ENCODE results near the gene AHCYL1. TPM values are rescaled to one million over a fixed set of nuclear protein-coding genes. Genes with fewer than 3 reads are reported as not detected.
"Not testable (repeated sequence)": the region's sequence is repeated elsewhere in the genome, so short reads cannot be mapped to it uniquely, and the experiment has no call there.

AHCYL1 gene
- total RNA-seq, 1 donor from 2014 or later: 31.6 TPM

DNA sequence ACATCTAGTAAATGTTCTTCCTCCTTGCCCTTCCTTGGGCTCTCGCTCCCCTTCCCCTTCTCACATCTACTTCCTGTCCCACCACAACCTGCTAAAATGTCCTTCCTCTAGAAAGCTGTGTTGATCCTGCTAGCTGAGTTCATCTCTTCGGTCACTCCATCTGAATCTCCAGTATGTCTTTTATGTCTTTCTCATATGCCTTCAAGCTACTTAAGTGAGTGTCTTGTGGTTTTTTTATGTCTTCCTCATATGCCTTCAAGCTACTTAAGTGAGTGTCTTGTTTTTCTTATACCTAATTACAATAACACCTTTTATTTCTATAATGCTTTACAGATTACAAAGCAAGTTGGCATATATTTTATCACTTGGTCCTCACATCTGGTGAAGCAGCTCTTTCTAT is 40.0 kb upstream of the AHCYL1 start:
- DNase-seq (ENCODE audit: low read depth) (no peak), FAIRE-seq (no peak)
- H3K27me3 ChIP-seq (ENCODE audit: control insufficient read depth, insufficient read depth, low read length): no peaks in the 10 kb centered on the region
- no peaks in the 10 kb centered on the region for H3K36me3 ChIP-seq (ENCODE audit: control insufficient read depth, insufficient read depth, low read length)
- TF ChIP-seq, protein P1, sequence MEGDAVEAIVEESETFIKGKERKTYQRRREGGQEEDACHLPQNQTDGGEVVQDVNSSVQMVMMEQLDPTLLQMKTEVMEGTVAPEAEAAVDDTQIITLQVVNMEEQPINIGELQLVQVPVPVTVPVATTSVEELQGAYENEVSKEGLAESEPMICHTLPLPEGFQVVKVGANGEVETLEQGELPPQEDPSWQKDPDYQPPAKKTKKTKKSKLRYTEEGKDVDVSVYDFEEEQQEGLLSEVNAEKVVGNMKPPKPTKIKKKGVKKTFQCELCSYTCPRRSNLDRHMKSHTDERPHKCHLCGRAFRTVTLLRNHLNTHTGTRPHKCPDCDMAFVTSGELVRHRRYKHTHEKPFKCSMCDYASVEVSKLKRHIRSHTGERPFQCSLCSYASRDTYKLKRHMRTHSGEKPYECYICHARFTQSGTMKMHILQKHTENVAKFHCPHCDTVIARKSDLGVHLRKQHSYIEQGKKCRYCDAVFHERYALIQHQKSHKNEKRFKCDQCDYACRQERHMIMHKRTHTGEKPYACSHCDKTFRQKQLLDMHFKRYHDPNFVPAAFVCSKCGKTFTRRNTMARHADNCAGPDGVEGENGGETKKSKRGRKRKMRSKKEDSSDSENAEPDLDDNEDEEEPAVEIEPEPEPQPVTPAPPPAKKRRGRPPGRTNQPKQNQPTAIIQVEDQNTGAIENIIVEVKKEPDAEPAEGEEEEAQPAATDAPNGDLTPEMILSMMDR (IDR thresholded peaks at IDR 0.05; ENCODE audit: insufficient read depth, low read length, severe bottlenecking): no peak
- H3K4me3 ChIP-seq (ENCODE audit: low read depth, low read length): no peak overlapping the region

- no peaks in the 10 kb centered on the region for H3K36me3 ChIP-seq (ENCODE audit: control insufficient read depth, insufficient read depth, low read length)
Observed at GRCh38 chr1:109946511-109946910, 38.1 kb upstream of the AHCYL1 start.

GRCh38 chr1:109947582-109948284 is 36.8 kb upstream of the AHCYL1 start:
- TF ChIP-seq, protein P1 (IDR thresholded peaks at IDR 0.05; ENCODE audit: insufficient read depth, low read length, severe bottlenecking): no peak
- FAIRE-seq (no peak), DNase-seq (ENCODE audit: low read depth) (no peak)
- Histone ChIP-seq H3K4me3 (ENCODE audit: low read depth, low read length) (no peak overlapping the region), H3K36me3 (ENCODE audit: control insufficient read depth, insufficient read depth, low read length) (no peaks in the 10 kb centered on the region), H3K27me3 (ENCODE audit: control insufficient read depth, insufficient read depth, low read length) (no peaks in the 10 kb centered on the region)

More at GRCh38 chr1:109946511-109946910, 38.1 kb upstream of the AHCYL1 start:
- Histone ChIP-seq H3K27me3 (ENCODE audit: control insufficient read depth, insufficient read depth, low read length) (no peaks in the 10 kb centered on the region), H3K4me3 (ENCODE audit: low read depth, low read length) (no peak overlapping the region)
- no peak for DNase-seq (ENCODE audit: low read depth)
- FAIRE-seq: no peak
- TF ChIP-seq, protein P1 (IDR thresholded peaks at IDR 0.05; ENCODE audit: insufficient read depth, low read length, severe bottlenecking): no peak

GRCh38 chr1:109948285-109948630 is 36.3 kb upstream of the AHCYL1 start:
- DNase-seq (ENCODE audit: low read depth): no peak
- TF ChIP-seq, protein P1 (IDR thresholded peaks at IDR 0.05; ENCODE audit: insufficient read depth, low read length, severe bottlenecking): no peak
- FAIRE-seq: no peak

GRCh38 chr1:109950038-109950437 is 34.5 kb upstream of the AHCYL1 start:
- no peak for DNase-seq (ENCODE audit: low read depth)
- Histone ChIP-seq H3K4me3 (ENCODE audit: low read depth, low read length) (no peak overlapping the region), H3K27me3 (ENCODE audit: control insufficient read depth, insufficient read depth, low read length) (no peaks in the 10 kb centered on the region), H3K36me3 (ENCODE audit: control insufficient read depth, insufficient read depth, low read length) (no peaks in the 10 kb centered on the region)
- TF ChIP-seq, protein P1 (IDR thresholded peaks at IDR 0.05; ENCODE audit: insufficient read depth, low read length, severe bottlenecking): no peak
- FAIRE-seq: no peak

More at GRCh38 chr1:109948285-109948630, 36.3 kb upstream of the AHCYL1 start:
- H3K27me3 ChIP-seq (ENCODE audit: control insufficient read depth, insufficient read depth, low read length): no peaks in the 10 kb centered on the region
- H3K4me3 ChIP-seq (ENCODE audit: low read depth, low read length): no peak overlapping the region
- H3K36me3 ChIP-seq (ENCODE audit: control insufficient read depth, insufficient read depth, low read length): no peaks in the 10 kb centered on the region

- TF ChIP-seq, protein P1 (IDR thresholded peaks at IDR 0.05; ENCODE audit: insufficient read depth, low read length, severe bottlenecking): no peak
Observed at GRCh38 chr1:109950509-109950908, 34.1 kb upstream of the AHCYL1 start.

GRCh38 chr1:109951501-109951900 is 33.1 kb upstream of the AHCYL1 start:
- H3K4me3 ChIP-seq (ENCODE audit: low read depth, low read length); FAIRE-seq; DNase-seq (ENCODE audit: low read depth); H3K36me3 ChIP-seq (ENCODE audit: control insufficient read depth, insufficient read depth, low read length); H3K27me3 ChIP-seq (ENCODE audit: control insufficient read depth, insufficient read depth, low read length): not testable (repeated sequence)

More at GRCh38 chr1:109950509-109950908, 34.1 kb upstream of the AHCYL1 start:
- Histone ChIP-seq H3K27me3 (ENCODE audit: control insufficient read depth, insufficient read depth, low read length) (no peaks in the 10 kb centered on the region), H3K36me3 (ENCODE audit: control insufficient read depth, insufficient read depth, low read length) (no peaks in the 10 kb centered on the region), H3K4me3 (ENCODE audit: low read depth, low read length) (no peak overlapping the region)
- no peak for DNase-seq (ENCODE audit: low read depth)
- FAIRE-seq: no peak

All from bronchial epithelial cell (primary cell).